Measurements from ENCODE around the gene HERPUD1. TPM values are rescaled to one million over a fixed set of nuclear protein-coding genes. Genes with fewer than 3 reads are reported as not detected.
A peak's percentile ranks its signal among the peaks of the same experiment; 100 is the strongest.

The HERPUD1 gene
- total RNA-seq, 4 donors from 2014 or later = 40.6 to 81.3 (median 43.9) TPM

DNA sequence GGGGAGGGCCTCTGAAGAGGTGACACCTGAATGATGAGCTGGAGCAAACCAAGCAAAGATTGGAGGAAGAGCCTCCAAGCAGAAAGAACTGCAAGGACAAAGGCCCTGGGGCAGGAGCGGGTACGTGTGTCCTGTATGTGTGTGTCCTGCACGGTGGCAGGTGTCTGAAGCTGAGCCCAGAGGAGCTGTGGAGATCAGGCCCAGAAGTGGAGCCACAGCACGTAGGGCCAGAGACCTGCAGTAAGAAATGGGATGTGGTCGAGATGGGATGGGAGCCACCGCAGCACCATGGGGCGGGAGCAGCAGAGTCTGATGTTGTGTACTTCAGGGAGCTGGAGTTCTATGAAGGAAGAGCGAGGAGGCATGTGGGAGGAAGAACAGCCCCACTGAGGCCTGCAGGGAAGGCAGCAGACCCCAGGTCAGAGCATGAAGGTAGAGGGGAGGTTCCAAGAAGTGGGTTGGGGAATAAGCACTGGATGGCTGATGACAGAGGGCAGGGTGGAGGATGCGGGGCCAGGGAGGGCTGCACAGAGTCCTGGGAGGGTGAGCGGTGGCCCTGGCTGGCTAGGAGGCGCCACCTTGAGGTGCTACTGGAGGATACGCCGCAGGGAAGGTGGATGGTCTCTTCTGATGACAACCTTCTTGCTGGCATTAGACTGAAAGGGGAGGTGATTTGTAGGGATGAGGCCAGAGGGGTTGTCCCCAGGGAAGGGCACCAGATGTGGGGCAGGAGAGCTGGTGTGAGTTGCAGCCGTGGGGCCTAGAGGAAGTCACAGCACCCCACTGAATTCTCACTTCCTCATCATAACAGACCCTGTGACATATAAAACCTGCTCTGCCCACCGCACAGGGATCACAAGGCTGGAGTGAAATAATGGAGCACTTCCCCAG lies 19.2 kb downstream of the HERPUD1 start:
- no peak overlapping the region for H3K4me3 ChIP-seq
- peak overlapping the region in 1 of 4 donors; percentile 6 for H3K27ac ChIP-seq
- peaks cover 0 to 4% (median 4%) of the 10 kb centered on the region in 3 donors for H3K36me3 ChIP-seq
- no peaks in the 10 kb centered on the region for H3K9me3 ChIP-seq
- intact Hi-C loops (cut with DNase I) = loop anchor here (5.0 kb wide), 1 partner anchor 84 kb away; the partner anchor contains the start of gene SLC12A3
- H3K27me3 ChIP-seq = peaks cover 0 to 63% (median 0%) of the 10 kb centered on the region in 4 donors
- no peak for DNase-seq
- 66 to 79% methylated on average over 10 to 15 of the region's 15 CpGs for WGBS, 2 donors
- no peaks in the 10 kb centered on the region for H3K4me1 ChIP-seq
- TF ChIP-seq, protein P1, sequence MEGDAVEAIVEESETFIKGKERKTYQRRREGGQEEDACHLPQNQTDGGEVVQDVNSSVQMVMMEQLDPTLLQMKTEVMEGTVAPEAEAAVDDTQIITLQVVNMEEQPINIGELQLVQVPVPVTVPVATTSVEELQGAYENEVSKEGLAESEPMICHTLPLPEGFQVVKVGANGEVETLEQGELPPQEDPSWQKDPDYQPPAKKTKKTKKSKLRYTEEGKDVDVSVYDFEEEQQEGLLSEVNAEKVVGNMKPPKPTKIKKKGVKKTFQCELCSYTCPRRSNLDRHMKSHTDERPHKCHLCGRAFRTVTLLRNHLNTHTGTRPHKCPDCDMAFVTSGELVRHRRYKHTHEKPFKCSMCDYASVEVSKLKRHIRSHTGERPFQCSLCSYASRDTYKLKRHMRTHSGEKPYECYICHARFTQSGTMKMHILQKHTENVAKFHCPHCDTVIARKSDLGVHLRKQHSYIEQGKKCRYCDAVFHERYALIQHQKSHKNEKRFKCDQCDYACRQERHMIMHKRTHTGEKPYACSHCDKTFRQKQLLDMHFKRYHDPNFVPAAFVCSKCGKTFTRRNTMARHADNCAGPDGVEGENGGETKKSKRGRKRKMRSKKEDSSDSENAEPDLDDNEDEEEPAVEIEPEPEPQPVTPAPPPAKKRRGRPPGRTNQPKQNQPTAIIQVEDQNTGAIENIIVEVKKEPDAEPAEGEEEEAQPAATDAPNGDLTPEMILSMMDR (IDR thresholded peaks at IDR 0.05) = peak in 5 of 6 experiments; percentile 40 to 57 (median 47)
- TF ChIP-seq POLR2A (IDR thresholded peaks at IDR 0.05) = no peak

DNA sequence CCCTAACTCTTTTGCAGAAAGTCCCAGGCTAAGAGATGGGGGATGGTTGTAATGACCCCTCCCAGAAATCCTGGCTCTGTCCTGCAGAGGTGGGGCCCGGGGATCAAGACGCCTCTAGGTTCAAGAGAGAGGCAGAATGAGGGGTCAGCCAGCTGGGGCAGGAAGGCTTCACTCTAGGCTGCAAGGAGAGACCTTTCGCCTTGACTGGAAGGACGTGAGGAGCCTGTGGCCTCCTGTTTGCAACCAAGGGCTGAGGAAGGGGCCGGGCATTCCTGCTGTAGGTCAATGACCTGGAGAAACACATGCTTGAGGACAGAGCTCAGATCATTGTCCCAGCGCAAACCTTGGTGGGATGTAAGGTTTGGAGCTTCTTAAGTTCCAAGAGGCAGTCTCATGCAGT lies 21.1 kb downstream of the HERPUD1 start:
- DNase-seq = no peak
- no peaks in the 10 kb centered on the region for H3K36me3 ChIP-seq
- intact Hi-C loops (cut with DNase I) = loop anchor here (5.0 kb wide), 1 partner anchor 86 kb away; the partner anchor contains the start of gene SLC12A3
- H3K4me3 ChIP-seq = no peak overlapping the region
- TF ChIP-seq, protein P1 (IDR thresholded peaks at IDR 0.05) = no peak
- H3K9me3 ChIP-seq = no peaks in the 10 kb centered on the region
- no peak overlapping the region for H3K27ac ChIP-seq
- no peaks in the 10 kb centered on the region for H3K4me1 ChIP-seq
- H3K27me3 ChIP-seq = peaks cover 0 to 75% (median 0%) of the 10 kb centered on the region in 4 donors
- WGBS, 2 donors = 87 to 94% methylated on average over 3 to 5 of the region's 6 CpGs

DNA sequence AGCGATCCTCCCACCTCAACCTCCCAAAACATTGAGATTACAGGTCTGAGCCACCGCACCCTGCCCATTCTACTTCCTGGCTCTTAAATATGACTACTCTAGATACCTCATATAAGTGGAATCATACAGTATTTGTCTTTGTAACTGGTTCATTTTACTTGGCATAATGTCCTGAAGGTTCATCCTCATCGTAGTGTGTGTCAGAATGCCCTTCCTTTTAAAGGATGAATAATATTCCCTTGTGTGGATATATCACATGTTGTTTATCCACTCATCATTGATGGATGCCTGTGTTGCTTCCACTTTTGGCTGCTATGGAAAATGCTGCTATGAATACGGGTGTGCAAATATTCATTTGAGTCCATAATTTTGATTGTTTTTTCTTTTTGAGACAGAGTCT lies 24.1 kb downstream of the HERPUD1 start:
- no peaks in the 10 kb centered on the region for H3K36me3 ChIP-seq
- TF ChIP-seq, protein P1 (IDR thresholded peaks at IDR 0.05) = no peak
- no peak for TF ChIP-seq POLR2A (IDR thresholded peaks at IDR 0.05)
- H3K4me3 ChIP-seq = no peak overlapping the region
- intact Hi-C loops (cut with DNase I) = no loop called here
- peaks cover 0 to 9% (median 4%) of the 10 kb centered on the region in 3 donors for H3K4me1 ChIP-seq
- DNase-seq = no peak
- WGBS, 2 donors = 78 to 79% methylated on average over 4 of the region's 4 CpGs
- H3K27me3 ChIP-seq = peaks cover 0 to 89% (median 0%) of the 10 kb centered on the region in 4 donors
- no peaks in the 10 kb centered on the region for H3K9me3 ChIP-seq
- no peak overlapping the region for H3K27ac ChIP-seq

DNA sequence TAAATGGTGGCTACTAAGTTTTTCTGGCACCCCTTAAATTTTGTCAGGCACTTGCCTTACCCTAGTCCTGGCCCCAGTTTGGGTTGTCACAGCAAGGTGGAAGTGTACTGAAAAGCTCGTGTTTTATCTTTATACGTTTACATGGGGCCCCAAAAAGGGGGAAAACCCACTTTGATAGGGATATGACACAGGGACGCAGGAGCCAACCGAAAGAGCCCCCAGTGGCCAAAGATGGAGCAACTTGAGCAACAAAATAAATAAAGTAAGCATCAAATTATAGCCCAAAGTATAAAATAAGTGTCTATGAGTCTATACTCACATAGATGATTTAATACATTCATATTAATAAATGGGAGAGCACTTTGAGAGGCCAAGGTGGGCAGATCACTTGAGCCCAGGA lies 24.8 kb downstream of the HERPUD1 start:
- Histone ChIP-seq H3K4me3 (no peak overlapping the region), H3K9me3 (no peaks in the 10 kb centered on the region), H3K27me3 (peaks cover 0 to 88% (median 0%) of the 10 kb centered on the region in 4 donors), H3K4me1 (peaks cover 0 to 14% (median 6%) of the 10 kb centered on the region in 3 donors), H3K36me3 (no peaks in the 10 kb centered on the region), H3K27ac (no peak overlapping the region)
- no peak for DNase-seq
- 63 to 79% methylated on average over 3 to 4 of the region's 4 CpGs for WGBS, 2 donors
- intact Hi-C loops (cut with DNase I) = no loop called here
- no peak for TF ChIP-seq POLR2A (IDR thresholded peaks at IDR 0.05)
- TF ChIP-seq, protein P1 (IDR thresholded peaks at IDR 0.05) = no peak

DNA sequence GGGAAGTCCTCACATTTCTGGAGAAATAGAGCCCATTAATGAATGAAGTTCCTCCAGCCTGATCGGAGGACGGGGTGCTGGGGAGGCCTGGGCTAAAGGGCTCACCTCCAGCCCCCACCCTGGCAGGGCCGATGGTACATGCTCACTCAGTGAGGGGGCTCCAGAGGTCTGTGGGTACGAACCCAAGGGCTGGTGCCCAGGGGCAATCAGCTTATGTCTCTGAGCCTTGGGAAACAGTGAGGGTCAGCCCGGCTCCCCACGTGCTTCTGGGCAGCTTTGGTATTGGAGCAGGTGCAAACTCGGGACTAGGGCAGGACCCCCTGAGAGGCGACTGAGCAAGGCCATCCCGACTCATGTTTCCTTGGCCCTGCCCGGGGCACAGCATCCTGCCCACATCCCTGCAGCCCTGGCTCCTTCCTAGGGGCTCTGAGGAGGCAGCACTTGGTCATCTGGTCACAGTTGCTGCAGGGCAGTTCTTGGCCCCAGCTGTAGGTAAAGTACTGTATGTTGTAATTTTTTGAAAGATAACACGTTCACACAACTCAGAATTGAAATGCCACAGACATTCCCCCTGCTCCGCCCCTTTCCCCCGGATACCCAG lies 28.8 kb downstream of the HERPUD1 start:
- Histone ChIP-seq H3K4me3 (no peak overlapping the region), H3K9me3 (no peaks in the 10 kb centered on the region), H3K36me3 (no peaks in the 10 kb centered on the region), H3K27me3 (peaks cover 0 to 52% (median 0%) of the 10 kb centered on the region in 4 donors), H3K4me1 (peaks cover 6 to 35% (median 19%) of the 10 kb centered on the region in 3 donors), H3K27ac (no peak overlapping the region)
- intact Hi-C loops (cut with DNase I) = no loop called here
- no peak for TF ChIP-seq POLR2A (IDR thresholded peaks at IDR 0.05)
- 64 to 66% methylated on average over 5 to 6 of the region's 13 CpGs for WGBS, 2 donors
- DNase-seq = no peak

Data from esophagus squamous epithelium (tissue), 5 donors.